Keratinocyte (primary cell): ENCODE data around the gene RDH16. TPM values are rescaled to one million over a fixed set of nuclear protein-coding genes. Genes with fewer than 3 reads are reported as not detected.

ENCODE experiments used
- DNase-seq: peaks from one replicate; pipeline ENCODE4 v3.0.0-alpha.2; 2011; ENCODE audit warnings: low read depth, missing footprints, low spot score
- FAIRE-seq: peaks from 2 replicates; lab custom pipeline; 2011; peaks lifted over from hg19 to GRCh38; lab: Jason Lieb, UNC
- H2AFZ ChIP-seq: 2 replicates; pipeline ENCODE4 v1.6.0; 2012; ENCODE audit warnings: low read length, control low read depth, inconsistent platforms; ENCODE audit not compliant: control insufficient read depth
- H3K27ac ChIP-seq: 2 replicates; pipeline ENCODE4 v1.5.1; 2011; ENCODE audit warnings: low read length; ENCODE audit not compliant: control insufficient read depth, insufficient read depth
- H3K27me3 ChIP-seq: 3 replicates; pipeline ENCODE4 v1.6.0; 2011; ENCODE audit warnings: low read length; ENCODE audit not compliant: control insufficient read depth, insufficient read depth; ENCODE audit errors: extremely low read depth
- H3K36me3 ChIP-seq, 2 experiments: 2 replicates in 1 of 2; 3 replicates in 1 of 2; pipeline ENCODE4 v1.5.1; 2011; ENCODE audit warnings: low read length in 2 of 2, mild to moderate bottlenecking in 1 of 2; ENCODE audit not compliant: control insufficient read depth in 2 of 2, insufficient read depth in 2 of 2; ENCODE audit errors: extremely low read depth in 1 of 2
- H3K4me1 ChIP-seq: 3 replicates; pipeline ENCODE4 v1.5.1; 2011; ENCODE audit warnings: low read length; ENCODE audit not compliant: control insufficient read depth, insufficient read depth; ENCODE audit errors: extremely low read depth
- H3K4me2 ChIP-seq: 3 replicates; pipeline ENCODE4 v1.6.0; 2011; ENCODE audit warnings: low read depth, low read length; ENCODE audit not compliant: control insufficient read depth, insufficient read depth; ENCODE audit errors: extremely low read depth
- H3K4me3 ChIP-seq, 3 experiments: fragments of 200-600 bp in 1 of 3; sonication (generic) in 1 of 3; 2 replicates in 2 of 3; 3 replicates in 1 of 3; pipeline ENCODE4 v1.5.1; 2011 to 2016; ENCODE audit warnings: low read length in 3 of 3, mild to moderate bottlenecking in 3 of 3, control low read depth in 2 of 3, inconsistent platforms in 1 of 3, low read depth in 1 of 3, mixed read lengths in 1 of 3, mixed run types in 1 of 3, moderate library complexity in 1 of 3; ENCODE audit not compliant: control insufficient read depth in 2 of 3, insufficient read depth in 2 of 3; ENCODE audit errors: extremely low read depth in 1 of 3
- H3K79me2 ChIP-seq: 2 replicates; pipeline ENCODE4 v1.6.0; 2012; ENCODE audit warnings: low read length; ENCODE audit not compliant: control insufficient read depth, insufficient read depth
- H3K9ac ChIP-seq: 3 replicates; pipeline ENCODE4 v1.6.0; 2011; ENCODE audit warnings: low read length; ENCODE audit not compliant: control insufficient read depth, insufficient read depth; ENCODE audit errors: extremely low read depth
- H3K9me1 ChIP-seq: 3 replicates; pipeline ENCODE4 v1.6.0; 2011; ENCODE audit warnings: low read length; ENCODE audit not compliant: control insufficient read depth, insufficient read depth; ENCODE audit errors: extremely low read depth
- H3K9me3 ChIP-seq: 2 replicates; pipeline ENCODE4 v1.5.1; 2012; ENCODE audit warnings: low read depth, low read length; ENCODE audit not compliant: control insufficient read depth
- H4K20me1 ChIP-seq: 3 replicates; pipeline ENCODE4 v1.6.0; 2011; ENCODE audit warnings: low read length; ENCODE audit not compliant: control insufficient read depth, insufficient read depth; ENCODE audit errors: extremely low read depth
- CTCF ChIP-seq, 3 experiments: IDR thresholded peaks in 1 of 3; conservative IDR thresholded peaks in 1 of 3; optimal IDR thresholded peaks in 1 of 3; 2 replicates in 2 of 3; 3 replicates in 1 of 3; pipeline versions ENCODE3 to v1.5.1; 2011; ENCODE audit warnings: low read length in 3 of 3, mild to moderate bottlenecking in 3 of 3, moderate library complexity in 2 of 3, control low read depth in 1 of 3, inconsistent platforms in 1 of 3; ENCODE audit not compliant: insufficient read depth in 2 of 3; ENCODE audit errors: extremely low read depth in 1 of 3
- EZH2 ChIP-seq: IDR thresholded peaks from one replicate; pipeline ENCODE4 v1.6.1; 2012; ENCODE audit warnings: inconsistent platforms, mild to moderate bottlenecking, low read length, moderate library complexity
- dilution Hi-C: fragments of 300-500 bp; cut with MboI; formaldehyde crosslinking; loops from one replicate; pipeline ENCODE4 v1.7.0; 2020; ENCODE audit warnings: low sequenced_read_pairs; ENCODE audit not compliant: extremely low pct_ligation_motif_present
- polyA plus RNA-seq, 5 experiments: library from polyadenylated mRNA; depleted of rRNA in 3 of 5; stranded (reverse) in 3 of 5; stranded (forward) in 1 of 5; unstranded in 1 of 5; fragments of >200 nt; gene quantifications; 1 replicate in 1 of 5; 2 replicates in 3 of 5; 3 replicates in 1 of 5; pipeline versions ENCODE4 v1.2.1 to v1.2.3, GENCODE V29; 2011 to 2012; ENCODE audit warnings: missing spikeins in 2 of 5, low read depth in 1 of 5, low replicate concordance in 1 of 5

The RDH16 gene
- polyA plus RNA-seq, 1 donor (not counting 4 experiments of a cell fraction or from before 2014, with no cell fraction given), result 0.21 TPM

- peaks cover 26% of the 10 kb centered on the region for H3K79me2 ChIP-seq
- H3K36me3 ChIP-seq, result peaks cover 17 to 25% of the 10 kb centered on the region in 2 experiments
Observed at GRCh38 chr12:57003395-57003794, 46.0 kb upstream of the RDH16 start.

GRCh38 chr12:57001448-57001906, 44.1 kb upstream of the RDH16 start:
- H3K4me1 ChIP-seq, result peaks cover 6% of the 10 kb centered on the region
- dilution Hi-C loops, result loop anchor here (10.0 kb wide), 1 partner anchor 247 kb away; the partner anchor contains the start of gene PRIM1
- no peak overlapping the region for H3K4me3 ChIP-seq
- H3K9ac ChIP-seq, result no peak overlapping the region
- TF ChIP-seq EZH2 (no peak), CTCF (optimal IDR thresholded peaks at IDR 0.05 in 1 of 3, IDR thresholded peaks at IDR 0.05 in 1 of 3, conservative IDR thresholded peaks at IDR 0.05 in 1 of 3; ENCODE audit: extremely low read depth in 1 of 3, insufficient read depth in 2 of 3, low read length in 3 of 3) (peak; percentile 85 to 91 (median 88))
- no peaks in the 10 kb centered on the region for H3K27me3 ChIP-seq
- H3K4me2 ChIP-seq, result no peak overlapping the region
- no peaks in the 10 kb centered on the region for H4K20me1 ChIP-seq
- H3K36me3 ChIP-seq, result peaks cover 17 to 25% of the 10 kb centered on the region in 2 experiments
- H3K27ac ChIP-seq, result no peak overlapping the region
- peak; percentile 23 for DNase-seq
- no peaks in the 10 kb centered on the region for H3K9me3 ChIP-seq
- H3K9me1 ChIP-seq, result no peaks in the 10 kb centered on the region
- peaks cover 26% of the 10 kb centered on the region for H3K79me2 ChIP-seq
- peak; percentile 34 for FAIRE-seq
- H2AFZ ChIP-seq, result no peak overlapping the region

More at GRCh38 chr12:57003395-57003794, 46.0 kb upstream of the RDH16 start:
- H3K27me3 ChIP-seq, result no peaks in the 10 kb centered on the region
- dilution Hi-C loops, result loop anchor here (10.0 kb wide), 1 partner anchor 249 kb away; the partner anchor contains the start of gene PRIM1
- H3K27ac ChIP-seq, result no peak overlapping the region
- no peaks in the 10 kb centered on the region for H3K9me3 ChIP-seq
- no peak overlapping the region for H3K4me2 ChIP-seq
- no peak overlapping the region for H2AFZ ChIP-seq
- no peaks in the 10 kb centered on the region for H3K9me1 ChIP-seq
- H4K20me1 ChIP-seq, result no peaks in the 10 kb centered on the region
- no peak overlapping the region for H3K9ac ChIP-seq
- DNase-seq (no peak), FAIRE-seq (no peak)
- no peak overlapping the region for H3K4me3 ChIP-seq
- TF ChIP-seq EZH2 (no peak), CTCF (optimal IDR thresholded peaks at IDR 0.05 in 1 of 3, IDR thresholded peaks at IDR 0.05 in 1 of 3, conservative IDR thresholded peaks at IDR 0.05 in 1 of 3; ENCODE audit: extremely low read depth in 1 of 3, insufficient read depth in 2 of 3, low read length in 3 of 3) (no peak)
- H3K4me1 ChIP-seq, result peaks cover 6% of the 10 kb centered on the region
